ENCODE results near the gene BLMH.

DNA sequence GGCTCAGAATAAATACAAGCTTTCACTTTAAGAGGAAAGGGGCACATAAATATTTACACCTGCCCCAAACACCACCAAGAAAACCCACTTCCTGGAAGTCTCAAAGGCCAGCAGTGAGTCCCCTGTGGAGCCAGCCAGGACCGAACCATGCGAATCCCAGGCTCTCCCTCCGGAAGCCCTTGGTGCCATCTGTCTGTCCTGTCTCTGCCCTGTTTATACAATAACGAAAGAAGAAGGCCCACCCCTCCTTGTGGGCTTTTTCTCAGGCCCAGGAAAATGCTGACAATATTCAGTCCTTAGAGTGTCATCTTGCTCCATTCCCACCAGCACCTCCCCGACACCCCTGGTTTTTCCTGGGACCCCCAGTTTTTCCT, 52.7 kb downstream of the BLMH start:
- no peak for TF ChIP-seq CTCF (IDR thresholded peaks at IDR 0.05; ENCODE audit: poor library complexity)
- TF ChIP-seq EZH2 (IDR thresholded peaks at IDR 0.05; ENCODE audit: borderline replicate concordance) = no peak

All from hepatocyte (in vitro differentiated cells).